ENCODE results near the gene BCAT1.

Gene BCAT1

DNA sequence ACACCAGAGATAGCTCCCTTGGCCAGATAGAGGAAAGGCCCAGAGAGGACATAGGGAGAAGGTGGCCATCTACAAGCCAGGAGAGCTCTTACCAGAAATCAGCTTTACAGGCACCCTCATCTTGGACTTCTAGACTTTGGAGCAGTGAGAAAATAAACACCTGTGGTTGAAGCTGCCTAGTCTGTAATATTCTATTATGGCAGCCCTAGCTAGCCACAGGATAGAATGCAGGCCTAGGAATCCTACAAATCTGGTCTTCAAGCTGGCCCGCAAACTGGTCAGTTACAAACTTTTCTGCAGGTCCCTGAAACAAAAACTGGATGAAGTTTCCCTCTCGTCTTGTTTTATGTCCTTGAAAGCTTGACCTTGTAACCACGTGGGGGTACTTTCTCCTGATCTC is 92.4 kb downstream of the BCAT1 start:
- DNase-seq (ENCODE audit: low read depth), result no peak

DNA sequence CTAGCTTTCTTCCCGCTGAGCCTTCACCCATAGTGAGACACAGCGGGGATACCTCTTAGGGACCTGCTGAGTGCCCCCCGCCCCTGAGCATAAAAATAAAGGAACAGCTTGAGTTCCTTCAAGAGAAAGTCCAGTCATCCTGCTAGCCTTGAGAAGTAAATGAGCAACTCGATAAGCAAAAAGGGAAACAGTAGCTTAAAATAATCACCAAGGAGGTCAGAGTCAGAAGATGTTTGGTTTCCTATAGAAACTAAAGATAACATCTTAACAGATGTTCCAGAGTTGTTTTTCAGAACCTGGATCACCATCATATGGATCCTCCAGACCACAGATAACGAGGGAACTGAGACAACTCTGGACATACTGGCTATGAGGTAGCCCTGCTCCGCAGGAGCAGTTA is 94.0 kb downstream of the BCAT1 start:
- DNase-seq (ENCODE audit: low read depth), result peak; percentile 34

DNA sequence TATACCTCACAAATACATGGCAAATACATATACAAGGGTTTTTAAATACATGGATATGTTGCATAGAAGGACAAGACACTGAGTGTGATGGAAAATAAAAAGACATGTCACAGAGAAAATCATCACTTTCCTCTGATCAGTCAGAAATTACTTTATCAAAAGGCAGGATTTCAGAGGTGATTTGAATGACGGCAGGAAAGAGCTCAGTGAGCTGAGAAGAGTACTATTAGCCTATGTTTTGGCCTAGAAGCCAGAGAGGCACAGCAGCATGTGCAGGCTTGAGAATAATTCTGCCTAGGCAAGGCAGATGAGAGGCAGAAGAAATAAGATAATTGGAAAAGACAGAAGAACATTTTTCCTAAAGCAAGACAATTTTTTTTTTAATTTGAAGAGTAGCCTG is 94.9 kb downstream of the BCAT1 start:
- no peak for DNase-seq (ENCODE audit: low read depth)

DNA sequence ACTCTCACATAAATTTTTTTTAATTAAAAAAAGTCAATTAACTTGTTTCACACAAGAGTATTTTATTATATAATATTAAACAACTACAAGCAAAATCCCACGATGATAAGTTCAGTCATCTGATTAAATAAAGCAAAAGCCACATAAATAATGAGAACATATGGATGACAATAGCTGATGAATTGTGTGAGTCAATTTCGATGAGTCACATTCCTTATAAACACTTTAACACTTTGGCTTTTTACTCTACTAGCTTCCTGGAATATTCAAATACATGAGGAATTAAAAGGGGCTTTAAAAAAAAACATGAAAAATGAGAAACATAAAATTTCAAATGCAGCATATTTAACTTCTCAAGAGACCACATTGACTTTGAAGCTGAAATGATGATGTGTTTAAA is 95.3 kb downstream of the BCAT1 start:
- peak; percentile 89 for DNase-seq (ENCODE audit: low read depth)

DNA sequence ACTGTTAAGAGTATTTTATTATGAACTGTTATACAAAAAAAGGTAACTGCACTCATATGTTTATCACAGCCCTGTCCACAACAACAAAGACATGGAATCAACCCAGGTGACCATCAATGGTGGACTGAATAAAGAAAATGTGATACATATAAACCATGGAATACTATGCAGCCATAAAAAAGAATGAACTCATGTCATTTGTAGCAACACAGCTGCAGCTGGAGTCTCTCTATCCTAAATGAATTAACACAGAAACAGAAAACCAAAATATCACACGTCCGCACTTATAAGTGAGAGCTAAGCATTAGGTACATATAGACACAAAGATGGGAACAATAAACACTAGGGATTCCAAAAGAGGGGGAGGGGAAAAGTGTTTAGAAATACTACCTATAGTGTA is 95.8 kb downstream of the BCAT1 start:
- no peak for DNase-seq (ENCODE audit: low read depth)

DNA sequence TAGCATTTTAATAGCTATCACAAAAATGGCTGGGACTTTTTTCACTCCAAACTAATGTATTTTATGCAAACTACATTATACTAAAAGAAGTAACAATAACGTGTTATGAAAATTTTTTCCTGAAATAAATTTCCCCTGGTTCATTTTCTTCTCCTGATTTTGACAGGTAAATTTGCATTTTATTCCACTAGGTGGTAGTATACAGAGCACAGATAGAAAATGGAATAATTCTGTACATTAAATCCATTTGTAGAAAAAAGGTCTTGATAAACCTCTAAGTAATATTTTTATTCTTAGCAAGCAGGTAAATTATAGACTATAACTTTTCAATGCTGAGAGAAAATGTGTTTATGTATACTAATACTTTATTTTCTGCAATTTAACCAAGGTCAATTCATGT is 96.5 kb downstream of the BCAT1 start:
- DNase-seq (ENCODE audit: low read depth), result peak; percentile 45

DNA sequence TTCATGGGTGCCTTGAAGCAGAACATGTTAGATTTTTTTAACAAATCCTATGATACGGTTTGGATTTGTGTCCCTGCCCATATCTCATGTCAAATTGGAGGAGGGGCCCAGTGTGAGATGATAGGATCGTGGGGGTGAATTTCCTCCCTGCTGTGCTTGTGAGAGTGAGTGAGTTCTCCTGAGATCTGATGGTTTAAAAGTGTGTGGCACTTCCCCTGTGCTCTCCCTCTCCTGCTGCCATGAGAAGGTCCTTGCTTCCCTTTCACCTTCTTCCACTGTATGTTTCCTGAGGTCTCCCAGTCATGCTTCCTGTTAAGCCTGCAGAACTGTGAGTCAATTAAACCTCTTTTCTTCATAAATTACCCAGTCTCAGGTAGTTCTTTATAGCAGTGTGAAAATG is 97.0 kb downstream of the BCAT1 start:
- peak; percentile 38 for DNase-seq (ENCODE audit: low read depth)

DNA sequence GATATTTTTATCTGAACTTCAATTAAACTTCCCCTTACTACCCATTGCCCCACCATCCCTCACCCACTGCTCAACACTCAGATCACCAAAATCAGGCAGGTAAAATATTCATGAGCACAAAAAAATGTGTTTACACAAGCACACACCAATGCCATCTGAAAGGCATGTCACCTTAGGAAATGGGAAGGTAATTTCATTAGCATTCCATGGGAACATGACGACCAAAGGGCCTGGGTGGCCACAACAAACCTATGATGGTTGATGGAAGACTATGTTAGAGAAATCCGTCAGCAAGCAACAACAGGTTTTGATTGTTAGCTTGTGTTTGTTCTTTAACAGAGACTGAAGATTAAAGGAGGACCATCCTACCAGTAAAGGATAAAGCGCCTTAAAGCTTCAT is 97.6 kb downstream of the BCAT1 start:
- no peak for DNase-seq (ENCODE audit: low read depth)

DNA sequence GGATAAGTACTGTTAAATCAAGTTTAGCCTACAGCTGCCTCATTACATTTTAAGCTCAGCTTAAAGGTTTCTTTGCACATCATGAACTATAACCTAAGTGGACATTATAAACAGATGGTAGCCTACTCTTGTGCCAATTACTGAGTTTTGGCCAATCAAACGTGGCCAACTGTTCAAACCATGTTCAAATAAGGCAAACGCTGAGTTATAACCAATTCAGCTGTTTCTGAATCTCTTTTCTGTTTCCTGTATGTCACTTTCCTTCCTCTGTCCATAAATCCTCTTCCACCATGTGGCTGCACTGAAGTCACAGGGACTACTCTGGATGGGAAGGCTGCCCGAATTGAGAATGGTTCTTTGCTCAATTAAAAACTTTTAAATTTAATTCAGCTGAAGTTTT is 98.4 kb downstream of the BCAT1 start:
- DNase-seq (ENCODE audit: low read depth), result no peak

DNA sequence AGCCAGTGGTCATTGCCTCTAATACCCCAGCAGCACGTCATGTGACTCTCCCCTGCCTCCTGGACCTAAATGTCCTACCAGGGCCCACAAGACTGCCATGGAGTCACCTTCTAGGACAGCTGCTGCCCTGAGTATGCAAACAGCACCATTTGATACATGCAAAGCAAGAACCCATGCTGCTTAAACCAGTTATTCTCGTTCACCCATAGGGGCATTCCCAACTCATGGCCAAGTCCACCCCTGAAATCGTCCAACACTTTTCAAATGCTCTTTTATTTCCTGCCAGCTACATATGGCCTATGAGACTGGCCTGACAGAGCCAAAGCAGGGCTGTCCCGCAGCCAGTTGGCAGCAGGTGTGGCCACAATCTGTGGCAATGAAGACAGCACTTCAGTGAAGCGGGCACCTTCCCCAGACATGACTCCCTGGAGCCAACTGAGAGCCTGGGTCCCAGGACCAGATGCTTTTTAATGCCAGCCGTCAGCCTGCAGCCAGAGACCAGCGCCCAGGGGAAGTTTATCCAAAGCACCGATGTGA is 99.9 kb downstream of the BCAT1 start:
- no peak for DNase-seq (ENCODE audit: low read depth)

DNA sequence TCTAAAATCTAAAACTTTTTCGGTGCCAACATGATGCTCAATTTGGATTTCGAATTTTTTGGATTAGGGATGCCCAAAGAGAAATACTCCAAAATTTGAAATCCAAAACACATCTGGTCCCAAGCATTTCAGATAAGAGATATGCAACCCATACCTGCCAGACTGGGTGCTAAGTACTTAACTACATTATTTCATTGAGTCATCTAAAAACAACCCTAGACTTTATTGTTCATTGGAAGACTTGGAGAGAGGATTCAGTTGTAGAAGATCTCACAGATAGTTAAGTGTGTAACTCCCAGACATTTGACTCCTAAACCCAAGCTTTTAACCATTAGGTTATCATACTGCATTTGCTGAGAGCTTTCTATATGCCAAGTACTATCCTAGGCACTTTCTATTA is 102.2 kb downstream of the BCAT1 start:
- no peak for DNase-seq (ENCODE audit: low read depth)

DNA sequence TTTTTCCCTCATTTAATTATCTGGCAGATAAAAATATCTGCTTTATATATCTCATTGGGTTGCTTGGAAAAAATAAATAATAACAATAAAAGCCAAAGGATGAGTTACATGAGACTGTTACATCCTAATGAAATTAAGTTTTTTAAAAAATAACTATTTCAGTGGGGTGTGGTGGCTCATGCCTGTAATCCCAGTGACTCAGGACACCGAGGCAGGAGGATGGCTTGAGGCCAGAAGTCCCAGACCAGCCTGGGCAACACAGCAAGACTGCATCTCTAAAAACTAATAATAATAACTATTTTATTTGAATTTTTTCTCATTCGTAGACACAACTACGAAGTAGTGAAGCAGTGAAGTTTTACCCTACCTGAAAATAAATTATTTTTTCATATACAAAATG is 103.3 kb downstream of the BCAT1 start:
- DNase-seq (ENCODE audit: low read depth), result peak; percentile 54

DNA sequence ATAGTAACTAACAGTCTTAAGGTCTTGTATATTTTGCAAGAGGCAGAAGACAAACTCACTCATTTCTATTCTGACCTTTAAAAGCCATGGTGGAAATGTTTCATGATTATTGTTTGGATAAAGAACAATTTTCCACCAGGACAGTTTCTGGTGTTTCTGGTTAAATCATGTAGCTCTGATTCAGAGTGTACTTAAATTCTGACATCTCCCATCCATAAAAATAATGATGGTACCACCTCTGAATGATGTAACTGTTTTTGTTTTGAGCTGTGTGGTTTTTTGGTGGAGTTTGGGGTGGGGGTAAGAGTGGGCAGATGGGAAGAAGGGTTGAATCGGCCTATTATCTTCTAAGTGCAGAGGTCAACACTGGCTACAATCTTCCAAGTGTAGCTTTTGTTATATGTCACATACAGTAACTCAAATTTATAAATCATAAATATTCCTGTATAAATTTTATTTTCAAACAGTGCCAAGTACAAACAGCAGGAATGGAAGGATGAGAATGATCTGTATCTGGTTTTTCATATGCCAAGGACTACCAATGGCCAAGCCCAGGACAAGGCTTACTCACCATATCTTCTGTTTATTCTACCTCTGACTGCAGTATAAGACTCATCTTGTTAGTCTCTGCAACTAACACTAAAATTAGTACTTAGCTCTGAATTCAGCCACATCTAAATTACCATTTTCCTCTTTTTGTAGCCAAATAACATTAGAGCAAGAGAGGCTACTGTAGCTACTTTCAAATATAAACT is 108.7 kb downstream of the BCAT1 start:
- DNase-seq (ENCODE audit: low read depth), result peak; percentile 36

DNA sequence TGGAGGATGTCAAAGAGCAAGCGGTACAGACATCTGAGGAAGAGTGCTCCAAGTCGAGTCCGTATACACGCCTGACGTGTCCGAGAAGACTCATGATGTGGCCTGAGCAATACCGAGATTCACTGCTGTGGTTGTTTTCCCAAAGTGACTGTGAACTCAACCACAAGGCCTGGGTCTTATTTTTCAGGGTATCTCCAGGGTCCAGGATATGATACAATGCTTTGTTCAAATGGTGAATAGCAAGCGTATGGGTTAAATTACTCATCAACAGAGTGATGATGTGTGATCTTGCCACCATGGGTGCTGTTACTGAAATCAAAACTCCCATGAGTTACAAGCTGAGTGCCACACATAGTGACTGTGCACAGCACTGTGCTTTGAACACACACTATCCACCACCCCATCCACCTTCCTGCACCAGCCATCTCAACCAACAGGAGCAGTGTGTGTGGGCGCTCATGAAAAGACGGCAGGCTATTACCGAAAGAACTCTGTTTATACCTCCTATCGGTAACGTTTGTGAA is 109.6 kb downstream of the BCAT1 start:
- DNase-seq (ENCODE audit: low read depth), result no peak

DNA sequence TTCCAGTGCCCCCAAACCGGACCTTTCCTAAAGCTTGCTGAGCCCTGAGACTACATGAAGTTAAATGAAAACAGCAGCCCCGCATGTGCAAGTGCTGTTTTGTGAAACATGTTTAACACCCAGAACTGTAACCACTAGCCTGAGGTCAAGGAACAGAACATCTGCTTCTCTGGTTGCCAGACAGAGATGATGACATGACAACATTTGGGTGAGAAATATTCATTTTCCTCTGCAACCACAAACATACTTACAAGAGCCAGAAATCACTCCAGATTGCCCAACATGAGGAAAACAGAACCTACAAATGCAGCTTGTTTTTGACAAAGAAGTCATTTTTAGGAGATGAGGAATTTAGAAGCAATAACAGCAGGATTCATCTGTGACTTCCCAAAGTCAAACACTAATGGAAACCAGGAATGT is 110.4 kb downstream of the BCAT1 start:
- DNase-seq (ENCODE audit: low read depth), result peak; percentile 20

DNA sequence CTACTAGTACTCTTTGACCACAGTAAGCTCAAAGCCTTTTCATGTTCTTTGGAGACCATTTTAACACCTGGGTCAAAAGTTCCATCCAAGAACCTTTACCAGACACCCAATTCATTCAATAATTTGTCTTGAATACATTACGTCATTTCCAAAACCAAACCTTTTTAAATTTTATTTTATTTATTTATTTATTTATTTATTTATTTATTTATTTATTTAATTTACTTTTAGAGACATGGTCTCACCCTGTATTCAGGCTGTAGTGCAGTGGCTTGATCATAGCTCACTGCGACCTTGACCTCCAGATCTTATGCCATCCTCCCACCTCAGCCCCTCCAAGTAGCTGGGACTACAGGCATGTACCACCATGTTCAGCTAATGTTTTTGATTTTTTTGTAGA is 113.5 kb downstream of the BCAT1 start:
- no peak for DNase-seq (ENCODE audit: low read depth)

DNA sequence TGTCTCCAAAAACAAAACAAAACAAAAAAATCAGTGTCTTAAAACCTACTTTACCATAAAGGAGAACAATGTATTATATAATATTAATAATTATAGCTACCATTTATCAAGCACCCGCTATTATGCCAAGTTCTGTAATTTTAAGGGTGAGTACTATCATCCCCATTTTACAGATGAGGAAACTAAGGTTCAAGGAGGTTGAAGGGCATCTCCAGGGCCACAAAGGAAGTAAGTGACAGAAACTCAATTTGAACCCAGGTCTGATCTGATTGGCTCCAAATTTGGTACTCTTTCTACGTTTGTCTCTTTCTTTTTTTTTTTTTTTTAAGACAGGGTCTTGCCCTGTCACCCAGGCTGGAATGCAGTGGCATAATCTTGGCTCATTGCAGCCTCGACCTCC is 115.4 kb downstream of the BCAT1 start:
- no peak for DNase-seq (ENCODE audit: low read depth)

DNA sequence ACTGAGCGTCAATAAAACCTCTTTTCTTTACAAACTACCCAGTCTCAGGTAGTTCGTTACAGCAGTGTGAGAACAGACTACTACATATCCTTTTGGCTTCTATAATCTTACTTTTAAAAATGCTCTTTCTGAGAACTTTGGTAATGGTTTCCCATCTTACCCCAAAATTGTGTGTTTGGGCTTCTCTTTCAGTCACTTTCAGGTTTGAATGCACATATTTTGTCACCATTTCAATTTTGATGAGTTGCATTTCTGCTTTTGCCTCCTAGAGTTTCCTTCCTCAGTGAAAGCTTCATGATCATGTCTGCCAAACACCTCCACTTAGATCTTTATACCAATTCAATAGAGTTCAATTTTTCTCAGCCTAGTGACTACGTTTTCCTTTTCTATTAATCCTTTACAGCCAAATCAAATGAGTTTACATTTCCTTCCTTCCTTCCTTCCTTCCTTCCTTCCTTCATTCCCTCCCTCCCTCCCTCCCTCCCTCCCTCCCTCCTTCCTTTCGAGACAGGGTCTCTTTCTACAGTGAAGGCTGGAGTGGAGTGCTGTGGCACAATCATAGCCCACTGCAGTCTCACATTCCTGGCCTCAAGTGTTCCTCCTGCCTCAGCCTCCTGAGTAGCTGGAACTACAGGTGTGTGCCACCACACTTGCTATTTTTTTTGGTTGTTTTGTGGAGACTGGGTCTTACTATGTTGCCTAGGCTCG is 124.9 kb downstream of the BCAT1 start:
- no peak for DNase-seq (ENCODE audit: low read depth)

DNA sequence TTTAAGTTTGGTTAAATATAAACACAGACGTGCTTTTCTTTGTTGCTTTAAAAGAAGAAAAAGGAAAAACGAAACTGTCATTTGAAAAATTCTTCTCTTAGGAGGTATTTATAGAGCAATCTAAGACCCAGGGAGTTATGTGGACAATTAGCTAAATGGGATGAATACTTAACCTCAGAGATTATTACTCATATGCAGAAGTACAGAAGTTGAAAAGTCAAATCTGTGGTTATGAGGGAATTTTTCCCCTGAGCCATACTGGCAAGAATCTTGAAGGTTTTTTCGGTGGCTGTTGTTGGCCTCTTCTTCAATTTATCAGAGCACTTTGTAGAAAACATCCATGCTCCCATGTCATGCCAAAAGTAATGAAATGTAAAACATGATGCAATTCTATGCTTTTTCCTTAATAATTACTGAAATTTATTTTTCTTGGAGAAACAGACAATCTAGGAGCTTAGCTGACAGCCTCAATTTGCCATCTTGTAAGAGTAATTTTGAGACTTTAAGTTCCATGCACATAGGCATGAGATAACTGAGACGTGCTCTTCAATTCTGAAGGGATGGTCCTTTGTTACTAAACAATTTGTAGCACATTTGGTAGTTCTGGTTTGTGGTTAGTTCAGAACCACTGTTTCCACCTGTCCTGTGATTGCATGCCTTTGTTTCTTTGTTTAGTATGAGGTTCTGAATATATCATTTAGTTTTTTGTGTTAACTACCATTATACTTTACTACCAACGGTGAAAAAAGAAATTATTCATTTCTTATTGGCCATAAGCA is 126.6 kb downstream of the BCAT1 start:
- DNase-seq (ENCODE audit: low read depth), result peak; percentile 78

DNA sequence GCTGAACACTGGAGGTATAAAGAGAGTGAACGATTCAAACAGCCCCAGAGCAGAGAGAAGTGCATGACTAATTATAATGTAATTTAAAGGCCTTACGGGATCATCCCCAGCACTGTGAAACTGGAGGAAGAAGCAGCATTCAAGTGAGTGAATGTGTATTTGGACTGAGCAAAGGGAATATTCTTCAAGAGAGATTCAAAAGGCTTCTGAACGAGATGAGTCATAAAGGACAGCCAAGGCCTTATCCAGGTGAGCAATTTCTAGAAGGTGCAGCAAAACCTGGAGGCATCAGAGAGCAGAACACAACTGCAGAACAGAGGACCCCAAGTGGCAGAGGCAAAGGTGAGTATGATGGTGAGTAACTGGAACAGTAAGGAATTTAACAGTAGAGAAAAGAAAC is 127.2 kb downstream of the BCAT1 start:
- DNase-seq (ENCODE audit: low read depth), result peak; percentile 83

DNA sequence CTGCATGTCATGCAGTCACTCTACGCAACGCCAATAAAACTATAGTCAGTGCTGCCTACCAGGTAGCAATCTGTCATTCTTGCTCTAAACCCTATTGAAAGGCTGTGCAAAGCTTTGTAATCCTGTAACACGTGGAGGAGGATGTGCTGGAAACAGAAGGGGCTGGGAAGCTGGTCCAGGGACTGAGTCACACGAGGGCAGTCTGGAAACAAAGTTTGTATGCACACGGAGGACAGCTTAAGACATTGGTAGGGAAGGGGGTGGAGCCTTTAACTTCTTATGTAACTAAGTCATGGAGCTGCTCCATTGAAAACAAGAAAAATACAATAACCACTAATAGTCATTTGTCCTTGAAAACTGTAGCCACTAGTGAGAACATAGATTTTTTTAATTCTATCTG is 128.0 kb downstream of the BCAT1 start:
- DNase-seq (ENCODE audit: low read depth), result peak; percentile 66

DNA sequence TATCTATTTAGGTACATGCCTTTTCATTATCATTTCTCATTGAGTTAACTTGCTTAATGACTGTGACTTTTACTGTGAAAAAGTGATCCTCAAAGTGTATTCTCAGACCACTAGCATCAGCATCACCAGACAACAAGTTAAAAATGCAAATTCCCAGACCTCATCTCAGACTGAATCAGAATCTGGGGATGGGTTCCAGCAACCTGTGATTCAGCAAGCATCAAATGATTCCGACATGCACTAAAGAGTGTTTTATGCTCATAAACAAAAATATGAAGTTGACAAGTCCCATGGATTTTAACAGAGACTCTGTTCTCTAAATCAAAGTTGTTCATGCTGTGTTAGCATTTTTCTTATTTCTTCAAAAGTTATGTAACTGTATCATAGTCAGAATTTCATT is 130.6 kb downstream of the BCAT1 start:
- no peak for DNase-seq (ENCODE audit: low read depth)

DNA sequence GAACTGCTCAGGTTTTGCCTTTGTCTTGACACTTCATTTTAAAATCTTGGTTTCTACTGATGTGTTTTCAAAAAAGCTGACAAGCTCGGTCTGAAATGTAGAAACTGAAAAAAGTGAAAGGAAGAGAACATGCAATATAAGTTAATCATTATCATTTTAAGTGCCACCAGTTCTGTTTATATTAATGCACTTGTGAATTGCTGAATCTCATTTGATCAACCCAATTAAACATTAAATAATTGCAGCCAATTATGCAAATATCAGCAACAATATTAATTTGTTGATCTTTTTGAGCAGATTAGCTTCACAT is 133.8 kb downstream of the BCAT1 start:
- no peak for DNase-seq (ENCODE audit: low read depth)

All from ELR (cell line).